Mesenchymal stem cell (in vitro differentiated cells and primary cell): ENCODE results near the gene ACKR2.
"Not testable (repeated sequence)": the region's sequence is repeated elsewhere in the genome, so short reads cannot be mapped to it uniquely, and the experiment has no call there.

Experiments
- DNase-seq: peaks from one replicate; pipeline ENCODE4 v3.0.0-alpha.2; 2013
- H2AFZ ChIP-seq: one replicate; pipeline ENCODE4 v1.6.1; 2013; ENCODE audit warnings: low read depth, mild to moderate bottlenecking, control low read depth, inconsistent platforms, low read length, moderate library complexity
- H2AK5ac ChIP-seq: 2 replicates; pipeline ENCODE4 v1.6.1; 2013; ENCODE audit warnings: low read length, moderate library complexity, mild to moderate bottlenecking, inconsistent platforms; ENCODE audit not compliant: severe bottlenecking
- H2BK120ac ChIP-seq: one replicate; pipeline ENCODE4 v1.6.1; 2013; ENCODE audit warnings: low read depth, mild to moderate bottlenecking, inconsistent platforms, low read length, moderate library complexity
- H2BK12ac ChIP-seq, 2 experiments: one replicate each; pipeline ENCODE4 v1.6.1; 2013; ENCODE audit warnings: inconsistent platforms in 2 of 2, low read length in 2 of 2, mild to moderate bottlenecking in 2 of 2, moderate library complexity in 2 of 2, control low read depth in 1 of 2
- H2BK15ac ChIP-seq: one replicate; pipeline ENCODE4 v1.6.1; 2013; ENCODE audit warnings: mild to moderate bottlenecking, low read depth, inconsistent platforms; ENCODE audit not compliant: poor library complexity, severe bottlenecking
- H2BK5ac ChIP-seq: 2 replicates; pipeline ENCODE4 v1.6.1; 2013; ENCODE audit warnings: low read depth, mild to moderate bottlenecking, low read length, control low read depth, inconsistent platforms; ENCODE audit not compliant: poor library complexity, severe bottlenecking
- H3K14ac ChIP-seq, 2 experiments: one replicate each; pipeline ENCODE4 v1.6.1; 2013; ENCODE audit warnings: inconsistent platforms in 2 of 2, low read length in 2 of 2, control low read depth in 1 of 2, mild to moderate bottlenecking in 1 of 2, moderate library complexity in 1 of 2
- H3K18ac ChIP-seq, 2 experiments: one replicate each; pipeline ENCODE4 v1.6.1; 2013; ENCODE audit warnings: inconsistent platforms in 2 of 2, low read length in 2 of 2, control low read depth in 1 of 2, low read depth in 1 of 2, mild to moderate bottlenecking in 1 of 2
- H3K23ac ChIP-seq, 2 experiments: one replicate each; pipeline ENCODE4 v1.6.1; 2013; ENCODE audit warnings: inconsistent platforms in 2 of 2, low read length in 2 of 2, mild to moderate bottlenecking in 2 of 2, moderate library complexity in 2 of 2, control low read depth in 1 of 2
- H3K27ac ChIP-seq: 2 replicates; pipeline ENCODE4 v1.5.1; 2013; ENCODE audit warnings: mild to moderate bottlenecking, moderate library complexity, low read length, control low read depth, inconsistent platforms; ENCODE audit not compliant: poor library complexity, severe bottlenecking
- H3K27me3 ChIP-seq, 2 experiments: 2 replicates each; pipeline versions ENCODE4 v1.6.1 to v1.7.0; 2013; ENCODE audit warnings: low read length in 2 of 2, mild to moderate bottlenecking in 2 of 2, moderate library complexity in 2 of 2, control low read depth in 1 of 2, inconsistent platforms in 1 of 2; ENCODE audit not compliant: control insufficient read depth in 1 of 2, insufficient read depth in 1 of 2
- H3K36me3 ChIP-seq, 2 experiments: 2 replicates each; pipeline versions ENCODE4 v1.6.1 to v1.7.0; 2013; ENCODE audit warnings: low read length in 2 of 2, control low read depth in 1 of 2, inconsistent platforms in 1 of 2, low read depth in 1 of 2, mild to moderate bottlenecking in 1 of 2; ENCODE audit not compliant: insufficient read depth in 2 of 2, control insufficient read depth in 1 of 2
- H3K4ac ChIP-seq, 2 experiments: one replicate each; pipeline ENCODE4 v1.6.1; 2013; ENCODE audit warnings: inconsistent platforms in 2 of 2, low read length in 2 of 2, mild to moderate bottlenecking in 2 of 2, moderate library complexity in 2 of 2, control low read depth in 1 of 2, low read depth in 1 of 2
- H3K4me1 ChIP-seq: 2 replicates; pipeline ENCODE4 v1.6.1; 2013; ENCODE audit warnings: low read depth, low read length, control low read depth; ENCODE audit not compliant: control insufficient read depth, insufficient read depth
- H3K4me2 ChIP-seq: 2 replicates; pipeline ENCODE4 v1.6.1; 2013; ENCODE audit warnings: low read length, mild to moderate bottlenecking, inconsistent platforms; ENCODE audit not compliant: poor library complexity, severe bottlenecking
- H3K4me3 ChIP-seq, 2 experiments: 2 replicates each; pipeline versions ENCODE4 v1.5.1 to v1.7.0; 2013; ENCODE audit warnings: low read length in 2 of 2, mild to moderate bottlenecking in 2 of 2, control low read depth in 1 of 2, low read depth in 1 of 2; ENCODE audit not compliant: insufficient read depth in 1 of 2
- H3K79me1 ChIP-seq: replicated peaks from 2 replicates; pipeline ENCODE4 v1.6.1; 2013; ENCODE audit warnings: mild to moderate bottlenecking, control low read depth, low read length, inconsistent platforms; ENCODE audit not compliant: poor library complexity, severe bottlenecking
- H3K9ac ChIP-seq: 2 replicates; pipeline ENCODE4 v1.7.0; 2013; ENCODE audit warnings: mild to moderate bottlenecking, low read length, moderate library complexity
- H3K9me3 ChIP-seq: 2 replicates; pipeline ENCODE4 v1.7.0; 2013; ENCODE audit warnings: mild to moderate bottlenecking, low read length; ENCODE audit not compliant: control insufficient read depth
- H4K8ac ChIP-seq: one replicate; pipeline ENCODE4 v1.6.1; 2013; ENCODE audit warnings: inconsistent platforms, mild to moderate bottlenecking, low read length, moderate library complexity
- H4K91ac ChIP-seq: one replicate; pipeline ENCODE4 v1.6.1; 2013; ENCODE audit warnings: mild to moderate bottlenecking, low read length, inconsistent platforms
- WGBS: methylation state at CpG from one replicate; pipeline ENCODE4 v1.1.7; 2013; ENCODE audit warnings: mixed read lengths; 5-methylcytosine and 5-hydroxymethylcytosine counted together

The ACKR2 gene

GRCh38 chr3:42811118-42811883, 2.1 kb downstream of the ACKR2 start:
- not testable (repeated sequence) for H3K9me3 ChIP-seq, H2BK12ac ChIP-seq, H2BK120ac ChIP-seq, H2AFZ ChIP-seq, H3K9ac ChIP-seq, DNase-seq, H4K91ac ChIP-seq, H3K4me1 ChIP-seq, H4K8ac ChIP-seq, H3K36me3 ChIP-seq, H2BK5ac ChIP-seq, H3K27ac ChIP-seq, H2AK5ac ChIP-seq, H3K79me1 ChIP-seq, H3K23ac ChIP-seq, H3K4me3 ChIP-seq, H3K14ac ChIP-seq, H3K4me2 ChIP-seq, H3K18ac ChIP-seq, H2BK15ac ChIP-seq, H3K4ac ChIP-seq
- peaks cover 0 to 13% of the 10 kb centered on the region in 2 experiments for H3K27me3 ChIP-seq
- WGBS = 45% methylated on average over 15 of the region's 15 CpGs

GRCh38 chr3:42814246-42814645, 5.0 kb downstream of the ACKR2 start:
- H3K79me1 ChIP-seq = no peaks in the 10 kb centered on the region
- H3K4ac ChIP-seq = no peak overlapping the region
- H3K18ac ChIP-seq = no peak overlapping the region
- no peak overlapping the region for H4K8ac ChIP-seq
- H4K91ac ChIP-seq = no peak overlapping the region
- H3K36me3 ChIP-seq = no peaks in the 10 kb centered on the region
- H3K4me1 ChIP-seq = peaks cover 2% of the 10 kb centered on the region
- no peak overlapping the region for H2BK120ac ChIP-seq
- no peak overlapping the region for H3K27ac ChIP-seq
- no peak overlapping the region for H2AFZ ChIP-seq
- 92% methylated on average over 3 of the region's 5 CpGs for WGBS
- H2BK5ac ChIP-seq = no peak overlapping the region
- H3K9me3 ChIP-seq = no peaks in the 10 kb centered on the region
- peaks cover 5 to 21% of the 10 kb centered on the region in 2 experiments for H3K27me3 ChIP-seq
- H2BK15ac ChIP-seq = no peak overlapping the region
- no peak overlapping the region for H3K9ac ChIP-seq
- H2BK12ac ChIP-seq = no peak overlapping the region
- no peak for DNase-seq
- no peak overlapping the region for H3K4me2 ChIP-seq
- H3K14ac ChIP-seq = no peak overlapping the region
- H2AK5ac ChIP-seq = no peak overlapping the region
- H3K4me3 ChIP-seq = no peak overlapping the region
- no peak overlapping the region for H3K23ac ChIP-seq

GRCh38 chr3:42814914-42815507, 5.8 kb downstream of the ACKR2 start:
- DNase-seq = no peak
- H2BK5ac ChIP-seq = no peak overlapping the region
- H2AFZ ChIP-seq = no peak overlapping the region
- no peak overlapping the region for H2BK15ac ChIP-seq
- no peak overlapping the region for H3K9ac ChIP-seq
- H3K9me3 ChIP-seq = no peaks in the 10 kb centered on the region
- no peak overlapping the region for H3K4ac ChIP-seq
- peaks cover 5 to 26% of the 10 kb centered on the region in 2 experiments for H3K27me3 ChIP-seq
- H3K18ac ChIP-seq = no peak overlapping the region
- H4K91ac ChIP-seq = no peak overlapping the region
- H2BK120ac ChIP-seq = no peak overlapping the region
- no peak overlapping the region for H3K27ac ChIP-seq
- H3K79me1 ChIP-seq = no peaks in the 10 kb centered on the region
- H3K4me1 ChIP-seq = peaks cover 2% of the 10 kb centered on the region
- H3K14ac ChIP-seq = no peak overlapping the region
- no peaks in the 10 kb centered on the region for H3K36me3 ChIP-seq
- H3K4me2 ChIP-seq = no peak overlapping the region
- H3K4me3 ChIP-seq = no peak overlapping the region
- no peak overlapping the region for H2BK12ac ChIP-seq
- 35% methylated on average over 2 of the region's 2 CpGs for WGBS
- no peak overlapping the region for H3K23ac ChIP-seq
- no peak overlapping the region for H2AK5ac ChIP-seq
- no peak overlapping the region for H4K8ac ChIP-seq

- Histone ChIP-seq H2BK5ac (no peak overlapping the region), H3K4me3 (no peak overlapping the region), H3K4me1 (peaks cover 2% of the 10 kb centered on the region), H3K23ac (no peak overlapping the region), H2AK5ac (no peak overlapping the region), H4K91ac (no peak overlapping the region), H3K27me3 (peaks cover 5 to 26% of the 10 kb centered on the region in 2 experiments), H2AFZ (no peak overlapping the region), H4K8ac (no peak overlapping the region), H3K9me3 (no peaks in the 10 kb centered on the region), H3K79me1 (no peaks in the 10 kb centered on the region), H3K4me2 (no peak overlapping the region), H3K14ac (no peak overlapping the region), H3K36me3 (no peaks in the 10 kb centered on the region), H2BK12ac (no peak overlapping the region), H3K9ac (no peak overlapping the region), H2BK15ac (no peak overlapping the region), H2BK120ac (no peak overlapping the region), H3K18ac (no peak overlapping the region), H3K4ac (no peak overlapping the region), H3K27ac (no peak overlapping the region)
- DNase-seq = no peak
- WGBS = 100% methylated on average over 1 of the region's 2 CpGs
Measured at GRCh38 chr3:42815826-42816225, 6.6 kb downstream of the ACKR2 start.
